Subcutaneous adipose tissue (tissue), 4 donors: Measurements from ENCODE around the gene CFAP46. TPM values are rescaled to one million over a fixed set of nuclear protein-coding genes. Genes with fewer than 3 reads are reported as not detected.

ENCODE experiments used
- total RNA-seq, 4 donors: library from RNA; depleted of rRNA; stranded (reverse); fragments of >200 nt; gene quantifications; one replicate each; pipeline ENCODE4 v1.1.0, GENCODE V29; 2016
- TF ChIP-seq, protein P1 (sequence below): fragments of 450-650 bp; IDR thresholded peaks from one replicate; pipeline ENCODE4 v1.5.1; 2016; ENCODE audit warnings: low read depth, mild to moderate bottlenecking, control low read depth, antibody characterized with exemption, moderate library complexity

The CFAP46 gene
- total RNA-seq, 4 donors from 2014 or later = not detected

DNA sequence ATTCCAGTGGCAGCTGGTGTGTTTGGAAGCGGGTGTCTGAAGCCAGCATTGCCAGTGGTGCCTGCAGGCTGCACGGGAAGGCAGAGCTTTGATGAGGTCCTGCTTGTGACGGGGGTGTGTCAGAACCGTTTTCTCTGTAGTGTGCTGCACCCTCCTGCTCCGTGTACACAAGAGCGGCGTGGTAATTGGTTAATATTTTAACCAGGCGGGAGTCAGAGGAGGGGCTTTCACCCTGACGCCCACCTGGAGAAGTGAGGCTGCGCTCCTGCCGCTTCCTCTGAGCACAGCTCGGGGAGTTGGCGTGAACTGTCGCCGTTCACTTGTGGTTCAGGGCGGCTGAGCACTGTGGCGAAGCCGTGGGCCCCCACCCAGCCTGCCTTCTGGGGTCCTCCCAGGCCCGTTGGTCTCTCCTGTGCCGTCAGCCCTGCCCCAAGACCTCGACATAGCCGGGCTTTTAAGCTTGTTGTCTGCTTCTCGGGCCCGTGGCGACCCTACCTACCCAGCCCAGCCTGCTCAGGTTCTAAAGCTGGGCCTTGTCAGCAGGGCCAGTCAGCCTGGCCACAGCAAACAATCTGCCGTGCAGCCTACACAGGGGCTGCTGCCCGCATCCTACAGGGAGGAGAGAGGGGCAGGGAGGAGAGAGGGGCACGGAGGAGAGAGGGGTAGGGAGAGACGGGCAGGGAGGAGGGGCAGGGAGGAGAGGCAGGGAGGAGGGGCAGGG, 168.0 kb downstream of the CFAP46 start:
- TF ChIP-seq, protein P1, sequence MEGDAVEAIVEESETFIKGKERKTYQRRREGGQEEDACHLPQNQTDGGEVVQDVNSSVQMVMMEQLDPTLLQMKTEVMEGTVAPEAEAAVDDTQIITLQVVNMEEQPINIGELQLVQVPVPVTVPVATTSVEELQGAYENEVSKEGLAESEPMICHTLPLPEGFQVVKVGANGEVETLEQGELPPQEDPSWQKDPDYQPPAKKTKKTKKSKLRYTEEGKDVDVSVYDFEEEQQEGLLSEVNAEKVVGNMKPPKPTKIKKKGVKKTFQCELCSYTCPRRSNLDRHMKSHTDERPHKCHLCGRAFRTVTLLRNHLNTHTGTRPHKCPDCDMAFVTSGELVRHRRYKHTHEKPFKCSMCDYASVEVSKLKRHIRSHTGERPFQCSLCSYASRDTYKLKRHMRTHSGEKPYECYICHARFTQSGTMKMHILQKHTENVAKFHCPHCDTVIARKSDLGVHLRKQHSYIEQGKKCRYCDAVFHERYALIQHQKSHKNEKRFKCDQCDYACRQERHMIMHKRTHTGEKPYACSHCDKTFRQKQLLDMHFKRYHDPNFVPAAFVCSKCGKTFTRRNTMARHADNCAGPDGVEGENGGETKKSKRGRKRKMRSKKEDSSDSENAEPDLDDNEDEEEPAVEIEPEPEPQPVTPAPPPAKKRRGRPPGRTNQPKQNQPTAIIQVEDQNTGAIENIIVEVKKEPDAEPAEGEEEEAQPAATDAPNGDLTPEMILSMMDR = no peak

DNA sequence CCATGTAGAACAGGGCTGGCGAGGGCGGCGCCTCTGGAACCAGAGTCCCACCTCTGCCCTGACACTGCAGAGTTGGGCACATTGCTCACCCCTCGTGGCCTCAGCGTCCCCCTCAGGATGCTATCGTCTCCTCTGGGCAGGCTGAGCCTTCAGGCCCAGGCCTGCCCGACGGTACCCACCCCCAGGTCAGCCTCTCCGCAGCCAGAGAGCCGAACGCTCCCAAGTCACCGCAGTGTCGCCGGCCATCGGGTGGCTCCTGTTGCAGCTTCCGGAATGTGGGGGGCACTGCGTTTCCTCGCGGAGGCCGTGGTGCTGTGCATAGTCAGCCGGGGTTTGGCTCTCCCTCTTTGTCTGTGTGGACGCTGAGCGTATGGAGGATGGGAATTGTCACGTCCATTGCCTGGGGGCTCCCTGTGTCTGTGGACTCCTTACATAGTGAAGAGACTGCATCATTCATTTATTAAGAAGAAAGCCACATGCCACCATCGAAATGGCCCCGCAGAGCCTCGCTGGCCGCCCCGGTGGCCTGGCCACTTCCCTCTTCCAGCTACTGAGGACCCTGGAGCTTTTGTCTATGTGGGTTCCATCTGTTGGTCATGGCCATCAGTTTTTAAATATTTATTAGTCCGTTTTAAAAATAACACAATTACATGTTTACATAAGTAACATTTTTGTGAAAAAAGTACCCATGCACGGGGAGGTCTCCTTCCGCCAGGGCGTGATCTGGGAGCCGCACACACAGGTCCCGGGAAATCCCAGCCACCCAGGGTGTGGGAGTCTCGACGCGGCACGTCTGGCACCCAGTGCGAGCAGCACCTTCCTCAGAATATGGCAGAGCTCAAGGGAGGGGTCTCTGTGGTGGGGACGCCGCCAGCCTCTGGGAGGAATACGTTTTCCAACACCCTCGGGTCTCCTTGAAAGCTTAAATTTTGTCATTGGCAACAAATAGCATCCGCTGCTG, 172.0 kb downstream of the CFAP46 start:
- TF ChIP-seq, protein P1 = no peak

DNA sequence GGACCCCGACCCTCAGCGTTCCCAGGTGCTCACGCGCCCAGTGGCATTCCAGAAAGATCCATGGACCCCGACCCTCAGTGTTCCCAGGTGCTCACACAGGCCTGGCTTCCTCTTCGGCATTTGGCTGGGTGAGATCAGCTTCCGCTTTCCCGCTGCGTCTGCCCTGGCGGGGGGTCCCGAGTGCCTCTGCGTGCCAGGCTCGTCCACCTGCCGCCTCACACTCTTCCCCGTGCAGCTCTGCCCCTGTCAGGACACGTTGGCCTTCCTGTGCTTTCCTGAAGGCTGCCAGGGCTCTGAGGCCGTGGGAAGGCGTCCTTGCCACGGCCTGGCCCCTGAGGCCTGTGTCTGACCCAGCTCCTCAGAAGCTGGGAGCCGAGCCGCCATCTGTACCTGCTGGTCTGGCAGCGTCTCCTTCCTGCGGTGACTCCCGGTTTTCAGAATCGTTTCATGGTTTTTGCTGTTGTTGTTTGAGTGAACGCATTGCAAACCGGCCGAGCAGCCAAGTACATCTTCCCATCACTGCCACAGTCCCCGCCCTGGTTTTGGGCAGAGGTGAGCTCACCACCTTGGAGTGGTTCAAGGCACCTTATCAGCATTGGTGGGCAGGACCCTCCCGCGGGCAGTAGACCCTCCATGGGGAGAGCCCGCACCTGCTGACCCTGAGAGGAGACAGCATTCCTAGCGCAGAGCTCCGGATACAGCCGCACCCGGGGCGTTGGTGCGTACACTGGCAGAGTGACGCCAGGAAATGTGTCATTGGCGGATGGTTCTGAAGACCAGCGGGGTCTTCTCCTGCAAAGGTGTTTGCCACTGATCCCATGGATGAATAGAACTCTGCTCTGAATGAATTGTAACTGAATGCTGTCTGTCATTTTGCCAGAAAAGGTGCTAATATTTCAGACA, 173.8 kb downstream of the CFAP46 start:
- TF ChIP-seq, protein P1 = no peak

DNA sequence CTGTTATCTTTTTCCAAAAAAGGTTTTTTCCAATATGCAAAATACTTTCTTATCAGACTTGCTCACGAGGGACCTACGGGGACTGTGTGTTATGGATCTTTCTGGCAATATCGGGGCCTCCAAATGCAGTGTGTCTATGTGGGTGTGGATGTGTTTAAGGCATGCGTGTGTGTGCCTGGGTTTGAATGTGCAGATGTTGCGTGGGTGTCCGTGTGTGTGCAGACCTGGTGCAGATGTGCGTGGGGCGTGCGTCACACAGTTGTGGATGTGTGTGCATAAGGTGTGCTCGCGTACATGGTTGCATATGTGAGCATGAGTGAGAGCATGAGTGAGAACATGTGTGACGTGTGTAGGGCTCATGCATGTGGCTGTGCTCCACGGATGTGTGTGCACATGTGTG, 176.1 kb downstream of the CFAP46 start:
- TF ChIP-seq, protein P1 = no peak

DNA sequence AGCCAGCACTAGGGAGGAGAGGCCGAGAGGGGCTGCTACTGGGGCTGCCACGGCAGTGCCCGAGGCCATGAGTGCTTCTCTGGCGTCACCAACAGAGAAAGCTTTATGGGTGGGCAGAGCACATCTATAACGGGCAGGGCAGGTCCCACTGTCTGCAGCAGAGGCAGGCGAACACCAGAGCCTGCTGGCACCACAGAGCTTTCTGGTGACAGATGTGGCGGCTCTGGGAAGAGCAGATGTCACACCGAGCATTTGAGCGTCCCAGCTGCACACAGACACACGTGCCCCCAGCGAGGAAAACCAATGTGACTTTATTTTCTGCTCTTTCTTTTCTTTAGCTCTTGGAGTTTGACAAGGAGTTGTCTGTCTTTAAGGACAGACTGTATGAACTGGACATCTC, 176.9 kb downstream of the CFAP46 start:
- TF ChIP-seq, protein P1 = no peak

DNA sequence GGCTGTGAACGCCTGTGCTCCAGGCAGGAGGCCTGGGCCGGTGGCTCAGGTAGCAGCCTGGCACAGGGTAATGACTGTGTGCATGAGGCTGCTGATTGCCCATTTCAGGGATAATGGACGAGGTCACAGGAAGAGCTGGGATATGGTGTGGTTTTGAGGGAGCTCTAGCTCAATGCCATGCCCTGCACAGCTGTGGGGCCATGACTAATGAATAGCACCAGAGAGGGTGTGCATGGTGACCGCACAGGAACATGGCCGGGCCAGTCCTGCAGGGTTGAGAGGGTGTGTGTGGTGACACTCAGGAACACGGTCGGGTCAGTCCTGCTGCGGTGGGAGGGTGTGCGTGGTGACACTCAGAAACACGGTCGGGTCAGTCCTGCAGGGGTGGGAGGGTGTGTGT, 178.3 kb downstream of the CFAP46 start:
- TF ChIP-seq, protein P1 = no peak
